22Rv1 (cell line): ENCODE data around the gene PPP2R5C.

Experiments
- H3K27ac ChIP-seq: fragments of 450-650 bp; 2 replicates; pipeline ENCODE4 v1.5.1; 2017
- ZFX ChIP-seq: fragments of 450-650 bp; IDR thresholded peaks from 2 replicates; pipeline ENCODE4 v1.6.1; 2017; ENCODE audit warnings: antibody characterized with exemption, borderline replicate concordance
- TF ChIP-seq, protein P1 (sequence below): fragments of 450-650 bp; IDR thresholded peaks from 2 replicates; pipeline ENCODE4 v1.5.1; 2017; ENCODE audit warnings: mild to moderate bottlenecking

The PPP2R5C gene

DNA sequence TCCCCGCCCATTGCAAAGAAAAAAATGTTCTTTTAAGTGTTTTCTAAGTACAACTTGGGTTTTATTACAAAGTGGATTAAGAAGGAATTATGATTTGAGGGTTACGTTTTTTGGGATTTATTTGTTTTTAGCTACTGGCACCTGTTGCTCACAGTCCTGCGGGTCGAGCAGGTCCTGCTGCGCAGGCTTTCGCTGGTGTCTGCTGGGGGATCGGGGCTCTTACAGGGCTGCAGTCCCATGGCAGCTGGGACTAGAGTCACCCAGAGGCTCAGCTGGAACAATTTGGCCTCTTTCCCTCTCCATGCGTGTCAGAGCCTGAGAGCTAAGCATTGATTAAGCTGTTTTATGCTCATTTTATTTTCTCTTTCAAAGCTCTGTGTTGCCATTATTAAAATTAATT lies 147.3 kb downstream of the PPP2R5C start:
- no peak for TF ChIP-seq ZFX
- TF ChIP-seq, protein P1, sequence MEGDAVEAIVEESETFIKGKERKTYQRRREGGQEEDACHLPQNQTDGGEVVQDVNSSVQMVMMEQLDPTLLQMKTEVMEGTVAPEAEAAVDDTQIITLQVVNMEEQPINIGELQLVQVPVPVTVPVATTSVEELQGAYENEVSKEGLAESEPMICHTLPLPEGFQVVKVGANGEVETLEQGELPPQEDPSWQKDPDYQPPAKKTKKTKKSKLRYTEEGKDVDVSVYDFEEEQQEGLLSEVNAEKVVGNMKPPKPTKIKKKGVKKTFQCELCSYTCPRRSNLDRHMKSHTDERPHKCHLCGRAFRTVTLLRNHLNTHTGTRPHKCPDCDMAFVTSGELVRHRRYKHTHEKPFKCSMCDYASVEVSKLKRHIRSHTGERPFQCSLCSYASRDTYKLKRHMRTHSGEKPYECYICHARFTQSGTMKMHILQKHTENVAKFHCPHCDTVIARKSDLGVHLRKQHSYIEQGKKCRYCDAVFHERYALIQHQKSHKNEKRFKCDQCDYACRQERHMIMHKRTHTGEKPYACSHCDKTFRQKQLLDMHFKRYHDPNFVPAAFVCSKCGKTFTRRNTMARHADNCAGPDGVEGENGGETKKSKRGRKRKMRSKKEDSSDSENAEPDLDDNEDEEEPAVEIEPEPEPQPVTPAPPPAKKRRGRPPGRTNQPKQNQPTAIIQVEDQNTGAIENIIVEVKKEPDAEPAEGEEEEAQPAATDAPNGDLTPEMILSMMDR: no peak
- no peak overlapping the region for H3K27ac ChIP-seq

DNA sequence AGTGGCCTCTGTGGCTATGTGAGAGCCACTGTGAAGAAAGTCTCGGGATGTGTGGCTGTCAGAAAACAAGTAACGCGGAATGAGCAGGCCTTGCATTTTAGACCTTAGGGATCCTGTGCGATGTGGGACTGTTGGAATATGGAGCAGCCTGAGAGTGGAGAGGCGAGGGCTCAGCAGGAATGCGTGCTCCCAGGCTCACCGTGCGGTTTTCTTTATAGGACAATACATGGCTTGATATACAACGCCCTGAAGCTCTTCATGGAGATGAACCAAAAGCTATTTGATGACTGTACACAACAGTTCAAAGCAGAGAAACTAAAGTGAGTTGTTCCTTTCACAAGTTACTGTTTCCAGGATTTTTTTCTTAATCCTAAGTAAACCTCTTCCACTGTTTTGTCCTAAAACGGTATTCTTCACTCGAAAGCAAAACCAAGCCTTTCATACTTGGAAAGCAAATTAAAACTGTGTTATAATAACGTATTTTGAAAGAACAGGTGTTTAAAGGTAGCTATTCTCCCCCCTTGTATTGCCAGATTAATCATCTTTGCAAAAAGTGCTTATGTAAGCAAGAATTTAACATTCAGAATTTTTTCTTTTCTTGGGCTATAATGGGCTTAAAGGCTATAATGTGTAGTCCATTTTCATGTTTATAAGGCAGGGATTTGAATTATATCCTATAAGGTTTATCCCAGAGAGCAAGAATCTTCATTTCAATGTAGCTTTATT lies 148.0 kb downstream of the PPP2R5C start:
- no peak overlapping the region for H3K27ac ChIP-seq
- TF ChIP-seq, protein P1: no peak
- TF ChIP-seq ZFX: no peak

DNA sequence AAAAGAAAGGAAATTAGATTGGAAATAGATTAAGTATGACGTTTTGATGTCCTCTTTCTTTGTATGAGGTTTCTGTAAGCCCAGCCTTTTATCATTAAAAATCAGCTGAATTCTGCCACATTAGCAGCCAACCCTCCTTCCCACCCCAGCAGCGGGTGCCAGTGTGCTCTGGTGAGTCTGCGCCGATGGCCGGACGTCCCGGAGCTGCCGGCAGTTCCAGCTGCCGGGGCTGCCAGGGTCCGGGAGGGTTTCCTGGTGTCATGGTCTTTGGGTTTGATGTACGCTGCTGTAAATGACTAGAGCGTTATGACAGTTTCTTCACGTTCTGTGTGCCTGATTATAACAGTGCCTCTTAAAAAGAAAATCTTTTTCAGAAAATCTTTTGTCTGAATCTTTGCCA lies 151.3 kb downstream of the PPP2R5C start:
- TF ChIP-seq, protein P1: no peak
- TF ChIP-seq ZFX: no peak
- no peak overlapping the region for H3K27ac ChIP-seq

DNA sequence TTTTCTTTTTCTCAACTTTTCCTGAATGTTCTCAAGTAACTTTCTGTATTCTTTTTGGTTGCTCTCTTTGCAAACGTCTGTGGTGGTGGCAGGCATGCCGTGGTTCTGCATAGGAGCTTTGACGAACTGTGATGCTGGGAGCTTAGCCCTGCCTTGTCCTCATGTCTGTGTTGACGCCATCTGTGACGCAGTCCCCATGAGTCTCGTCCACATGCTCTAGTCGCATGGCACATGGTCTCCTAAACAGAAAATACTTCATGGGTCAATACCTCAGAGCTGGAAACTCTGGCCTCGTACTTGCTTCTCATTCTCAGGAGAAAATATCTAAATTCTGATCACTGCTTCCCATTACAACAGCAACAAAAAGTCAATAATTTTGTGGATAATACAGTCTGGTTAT lies 152.6 kb downstream of the PPP2R5C start:
- TF ChIP-seq ZFX: no peak
- TF ChIP-seq, protein P1: no peak
- no peak overlapping the region for H3K27ac ChIP-seq

DNA sequence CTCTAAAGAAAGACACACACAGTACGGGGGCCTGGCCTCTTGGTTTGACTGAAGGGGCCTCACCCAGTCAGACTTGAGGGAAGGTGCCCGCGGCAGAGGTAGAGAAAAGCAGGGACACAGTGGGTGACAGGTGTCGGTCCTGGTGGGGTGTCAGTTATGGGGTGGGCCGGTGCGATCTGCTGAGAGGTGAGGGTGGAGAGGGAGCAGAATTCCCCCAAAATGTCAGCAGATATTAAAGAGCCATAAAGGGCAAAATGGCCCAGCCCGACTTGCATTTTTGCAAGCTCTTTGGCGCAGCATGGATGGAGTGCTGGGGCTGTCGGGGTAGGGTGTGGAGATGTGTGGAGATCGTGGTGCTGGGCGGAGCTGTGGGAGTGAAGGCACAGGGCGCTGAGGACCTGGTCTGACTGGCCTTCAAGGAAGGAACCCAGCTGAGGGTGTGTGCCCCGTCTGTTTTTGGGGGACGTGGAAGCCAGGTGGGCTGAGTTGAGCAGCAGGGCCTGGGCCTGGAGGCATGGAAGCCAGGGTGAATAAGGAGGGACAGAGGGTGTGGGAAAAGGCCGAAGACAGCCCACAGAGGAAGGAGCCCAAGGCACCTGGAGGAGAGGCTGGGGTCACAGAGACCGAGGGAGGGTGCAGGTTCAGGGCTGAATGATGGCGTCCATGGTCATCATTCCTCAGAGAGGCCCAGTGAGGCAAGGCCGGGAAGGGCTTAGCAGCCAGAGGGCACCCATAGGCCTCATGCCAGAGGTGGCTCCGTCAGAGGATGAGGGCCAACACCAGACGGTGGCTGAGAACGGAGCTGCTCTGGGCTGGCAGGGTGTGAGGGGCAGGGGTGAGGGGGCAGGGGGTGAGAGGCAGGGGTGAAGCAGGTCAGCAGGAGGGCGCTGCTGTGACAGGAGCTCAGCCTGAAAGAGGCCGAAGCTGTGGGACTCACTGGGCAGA lies 154.6 kb downstream of the PPP2R5C start:
- no peak overlapping the region for H3K27ac ChIP-seq

DNA sequence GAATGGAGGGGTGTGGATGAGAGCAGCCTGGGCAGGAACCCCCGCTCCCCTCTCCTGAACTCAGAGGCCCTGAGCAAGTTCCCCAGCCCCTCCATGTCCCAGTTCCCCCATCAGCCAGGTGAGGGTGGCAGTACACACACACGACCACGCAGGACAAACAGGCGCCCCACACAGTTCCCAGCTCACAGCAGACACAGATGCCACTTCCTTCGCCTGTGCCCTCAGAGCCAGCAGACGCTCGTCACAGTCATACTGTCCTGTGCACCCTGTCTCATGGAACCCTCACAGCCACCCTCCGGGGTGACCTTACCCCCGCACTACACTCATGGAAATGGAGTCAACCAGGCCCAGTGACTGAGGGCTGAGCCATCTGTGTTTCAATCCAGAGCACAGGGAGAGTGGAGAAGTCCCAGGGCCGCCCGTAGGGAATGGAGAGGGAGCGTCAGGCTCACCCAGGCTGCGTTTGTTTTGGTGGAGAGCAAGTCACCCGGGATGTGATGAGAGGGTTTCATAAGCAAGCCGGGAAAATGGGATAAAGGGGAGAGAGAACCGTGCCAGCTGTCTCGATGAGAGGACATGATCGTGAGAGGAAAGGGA lies 155.4 kb downstream of the PPP2R5C start:
- TF ChIP-seq ZFX: no peak
- no peak overlapping the region for H3K27ac ChIP-seq

More for the DNA sequence above, 154.6 kb downstream of the PPP2R5C start:
- TF ChIP-seq, protein P1: no peak
- TF ChIP-seq ZFX: no peak

DNA sequence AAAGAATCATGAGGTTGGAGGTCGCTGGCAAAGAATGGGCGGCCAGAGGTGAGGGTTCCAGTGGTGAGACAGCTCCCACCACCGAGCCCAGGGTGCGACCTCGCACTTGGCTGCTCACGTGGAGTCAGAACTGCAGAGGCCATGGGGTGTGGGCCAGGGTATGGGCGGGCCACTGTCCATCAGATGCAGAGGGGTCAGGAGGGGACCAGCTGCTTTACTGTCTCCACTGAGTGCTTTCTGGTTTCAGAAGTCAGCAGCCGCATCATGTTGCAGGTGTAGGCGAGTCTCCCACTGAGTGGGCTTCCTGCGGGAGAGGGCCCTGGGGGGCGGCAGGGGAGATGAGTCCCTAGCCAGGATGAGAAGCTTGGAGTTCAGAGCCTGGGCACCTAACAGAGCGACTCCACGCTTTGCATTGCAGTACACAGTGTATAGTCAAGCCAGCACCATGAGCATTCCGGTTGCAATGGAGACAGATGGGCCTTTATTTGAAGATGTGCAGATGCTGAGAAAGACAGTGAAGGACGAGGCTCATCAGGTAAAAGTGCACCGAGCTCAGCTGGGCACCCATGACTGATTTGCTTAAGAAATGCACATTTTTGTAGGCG lies 156.0 kb downstream of the PPP2R5C start:
- no peak overlapping the region for H3K27ac ChIP-seq
- no peak for TF ChIP-seq ZFX
- TF ChIP-seq, protein P1: no peak
